Endothelial cell (in vitro differentiated cells): Measurements from ENCODE around the gene C9orf40. TPM values are rescaled to one million over a fixed set of nuclear protein-coding genes. Genes with fewer than 3 reads are reported as not detected.

Source experiments
- DNase-seq: peaks from one replicate; pipeline ENCODE4 v3.0.0; 2021; ENCODE audit warnings: low spot score
- H3K27ac Mint-ChIP-seq: one replicate; pipeline ENCODE4 v1.8.0; 2021; ENCODE audit warnings: mixed read lengths, inconsistent platforms; ENCODE audit not compliant: unreplicated experiment
- H3K27me3 Mint-ChIP-seq: one replicate; pipeline ENCODE4 v1.8.0; 2021; ENCODE audit warnings: mild to moderate bottlenecking, moderate library complexity, mixed read lengths, inconsistent platforms; ENCODE audit not compliant: unreplicated experiment
- H3K36me3 Mint-ChIP-seq: one replicate; pipeline ENCODE4 v1.8.0; 2021; ENCODE audit warnings: mild to moderate bottlenecking, low read depth, mixed read lengths, inconsistent platforms; ENCODE audit not compliant: unreplicated experiment
- H3K4me1 Mint-ChIP-seq: one replicate; pipeline ENCODE4 v1.8.0; 2021; ENCODE audit warnings: mild to moderate bottlenecking, mixed read lengths, inconsistent platforms; ENCODE audit not compliant: unreplicated experiment
- H3K4me3 Mint-ChIP-seq: one replicate; pipeline ENCODE4 v1.8.0; 2021; ENCODE audit warnings: mild to moderate bottlenecking, mixed read lengths, inconsistent platforms; ENCODE audit not compliant: unreplicated experiment
- H3K9me3 Mint-ChIP-seq: one replicate; pipeline ENCODE4 v1.8.0; 2021; ENCODE audit warnings: mixed read lengths, inconsistent platforms; ENCODE audit not compliant: unreplicated experiment
- CTCF ChIP-seq: fragments of 200-600 bp; sonication (generic); IDR thresholded peaks from one replicate; pipeline ENCODE4 v1.5.0; 2021; ENCODE audit warnings: antibody characterized with exemption; ENCODE audit not compliant: unreplicated experiment
- total RNA-seq: library from RNA; stranded (reverse); fragmentation: NEBNext Ultra II Directional; extraction: Animal tissue kit (Norgen Biotek cat#: 25700); gene quantifications from one replicate; pipeline ENCODE4 v1.2.1, GENCODE V29; 2021; ENCODE audit not compliant: unreplicated experiment

The C9orf40 gene
- total RNA-seq, 1 donor from 2014 or later, result 3.9 TPM

- H3K27ac Mint-ChIP-seq, result no peak overlapping the region
- DNase-seq, result no peak
- no peaks in the 10 kb centered on the region for H3K27me3 Mint-ChIP-seq
- H3K4me1 Mint-ChIP-seq, result peaks cover 6% of the 10 kb centered on the region
- no peaks in the 10 kb centered on the region for H3K36me3 Mint-ChIP-seq
- no peaks in the 10 kb centered on the region for H3K9me3 Mint-ChIP-seq
- no peak overlapping the region for H3K4me3 Mint-ChIP-seq
- TF ChIP-seq CTCF, result no peak
Measured at GRCh38 chr9:74942801-74943200, 9.9 kb downstream of the C9orf40 start.

- no peak for DNase-seq
- Mint-ChIP-seq H3K27me3 (peaks cover 2% of the 10 kb centered on the region), H3K4me1 (peaks cover 6% of the 10 kb centered on the region), H3K36me3 (no peaks in the 10 kb centered on the region), H3K4me3 (no peak overlapping the region), H3K9me3 (no peaks in the 10 kb centered on the region), H3K27ac (no peak overlapping the region)
- TF ChIP-seq CTCF, result no peak
Measured at GRCh38 chr9:74940600-74940999, 12.1 kb downstream of the C9orf40 start.

- no peak for DNase-seq
- no peak for TF ChIP-seq CTCF
- Mint-ChIP-seq H3K4me1 (no peaks in the 10 kb centered on the region), H3K9me3 (no peaks in the 10 kb centered on the region), H3K4me3 (no peak overlapping the region), H3K36me3 (peaks cover 4% of the 10 kb centered on the region), H3K27ac (no peak overlapping the region), H3K27me3 (peaks cover 2% of the 10 kb centered on the region)
Measured at GRCh38 chr9:74935008-74935407, 17.7 kb downstream of the C9orf40 start.

GRCh38 chr9:74921737-74922136 is 31.0 kb downstream of the C9orf40 start:
- DNase-seq, result no peak
- no peak overlapping the region for H3K27ac Mint-ChIP-seq
- H3K4me1 Mint-ChIP-seq, result peaks cover 11% of the 10 kb centered on the region
- TF ChIP-seq CTCF, result no peak
- no peak overlapping the region for H3K4me3 Mint-ChIP-seq
- no peaks in the 10 kb centered on the region for H3K36me3 Mint-ChIP-seq
- H3K9me3 Mint-ChIP-seq, result no peaks in the 10 kb centered on the region
- H3K27me3 Mint-ChIP-seq, result no peaks in the 10 kb centered on the region

GRCh38 chr9:74920944-74921626 is 31.6 kb downstream of the C9orf40 start:
- Mint-ChIP-seq H3K27me3 (no peaks in the 10 kb centered on the region), H3K4me3 (no peak overlapping the region), H3K9me3 (no peaks in the 10 kb centered on the region), H3K36me3 (no peaks in the 10 kb centered on the region), H3K27ac (no peak overlapping the region), H3K4me1 (peaks cover 11% of the 10 kb centered on the region)
- no peak for DNase-seq
- TF ChIP-seq CTCF, result no peak
